ENCODE measurements around the gene PRKCE.

PRKCE gene

DNA sequence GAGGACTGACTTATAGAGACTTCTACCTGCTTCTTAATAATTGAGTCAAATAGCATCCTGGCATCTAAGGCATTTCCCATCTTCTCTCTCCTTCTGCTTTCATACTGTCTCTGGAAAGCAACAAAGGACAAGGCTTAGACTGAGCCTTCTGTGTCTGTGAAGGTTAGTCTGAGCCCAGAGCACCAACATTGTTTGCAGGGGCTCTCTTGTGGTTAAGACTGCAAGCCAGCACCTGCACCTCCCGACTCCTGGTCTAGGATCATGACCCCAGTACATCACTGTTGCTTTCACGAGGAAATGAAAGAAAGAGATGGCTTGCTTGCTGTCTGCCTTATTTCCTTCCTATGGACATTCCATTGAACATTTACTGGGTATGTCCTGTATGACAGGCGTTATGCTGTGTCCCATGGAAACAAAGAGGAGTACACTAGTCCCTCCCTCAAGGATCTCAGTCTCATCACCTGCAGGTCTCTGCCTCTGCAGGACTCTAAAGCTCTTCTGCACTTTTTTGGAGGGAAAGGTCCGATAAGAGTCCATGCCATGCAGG is 330.0 kb downstream of the PRKCE start:
- no peak for DNase-seq

DNA sequence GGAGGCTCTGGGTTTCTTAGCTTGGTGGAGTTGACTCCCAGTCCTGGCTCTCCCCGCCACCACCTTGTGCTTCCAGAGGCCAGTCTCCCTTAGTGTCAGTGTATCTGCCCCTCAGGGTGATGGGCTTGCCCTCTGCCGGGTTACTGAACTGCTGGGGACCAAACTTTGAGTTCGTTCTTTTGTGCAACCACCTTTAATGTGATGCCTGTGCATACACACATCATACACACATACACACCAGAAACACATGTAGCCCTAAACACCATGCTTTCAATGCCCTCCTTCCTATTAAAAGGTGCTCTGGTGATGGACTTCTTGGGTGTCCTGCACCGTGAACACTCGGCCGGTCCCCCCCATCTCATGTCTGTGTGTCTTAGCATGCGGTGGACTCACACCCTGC is 330.6 kb downstream of the PRKCE start:
- DNase-seq, result no peak

DNA sequence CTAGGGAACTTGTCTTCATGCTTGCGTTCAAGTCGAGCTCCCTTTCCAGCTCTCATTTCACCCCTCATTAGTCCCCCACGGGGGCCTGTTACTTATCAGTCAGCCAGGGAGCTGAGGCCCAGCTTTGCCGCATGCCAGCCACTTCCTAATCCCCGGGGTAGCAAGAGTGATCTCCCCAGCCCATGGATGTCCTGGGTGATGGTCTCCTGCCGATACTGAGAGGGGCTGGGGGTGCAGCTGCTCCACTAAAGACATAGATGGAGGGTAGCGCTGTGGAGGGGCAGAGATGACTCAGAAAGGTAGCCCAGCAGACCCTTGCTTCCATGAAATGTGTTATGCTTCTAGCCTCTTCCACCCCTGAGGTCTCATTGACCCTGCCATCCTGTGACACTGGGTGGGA is 331.7 kb downstream of the PRKCE start:
- DNase-seq, result no peak

DNA sequence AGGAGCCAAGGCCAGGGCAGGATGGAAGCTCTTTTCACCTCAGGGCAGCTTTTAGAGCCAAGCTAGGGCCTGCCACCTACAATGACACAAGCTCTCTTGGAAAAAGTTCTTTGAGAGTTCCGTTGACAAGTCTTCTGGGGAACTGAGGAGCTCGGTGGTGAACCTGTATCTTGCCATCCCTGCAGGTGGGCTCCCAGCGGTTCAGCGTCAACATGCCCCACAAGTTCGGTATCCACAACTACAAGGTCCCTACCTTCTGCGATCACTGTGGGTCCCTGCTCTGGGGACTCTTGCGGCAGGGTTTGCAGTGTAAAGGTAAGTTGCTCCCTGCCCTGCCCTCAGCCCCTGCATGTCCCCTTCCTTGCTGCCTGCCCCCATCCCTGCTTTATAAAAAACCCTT is 332.9 kb downstream of the PRKCE start:
- DNase-seq, result no peak

DNA sequence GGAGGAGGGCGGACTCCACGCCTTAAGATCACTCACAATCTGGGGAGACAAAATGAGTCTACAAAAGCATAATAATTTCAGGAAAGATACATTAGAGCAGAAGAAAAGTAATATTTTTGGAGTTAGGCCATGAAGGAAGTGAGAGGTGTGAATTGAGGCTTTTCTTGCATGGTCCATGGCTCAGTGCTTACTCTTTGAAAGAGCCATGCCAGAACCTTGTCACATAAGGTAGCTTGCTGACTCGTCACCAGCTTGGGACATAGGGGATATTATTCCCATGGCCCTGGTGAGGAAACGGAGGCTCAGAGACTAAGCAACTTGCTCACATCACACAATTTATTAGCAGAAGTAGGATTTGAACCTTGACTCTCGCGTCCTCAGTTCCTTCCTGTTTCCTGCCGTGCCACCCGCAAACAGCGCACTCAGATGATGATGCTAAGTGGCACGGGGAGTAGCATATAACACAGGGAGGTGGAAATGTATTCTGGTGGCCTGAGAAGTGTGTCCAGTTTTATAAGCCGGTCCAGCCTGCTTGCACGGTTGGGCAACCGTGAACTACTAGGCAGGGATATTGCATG is 333.5 kb downstream of the PRKCE start:
- DNase-seq, result no peak

DNA sequence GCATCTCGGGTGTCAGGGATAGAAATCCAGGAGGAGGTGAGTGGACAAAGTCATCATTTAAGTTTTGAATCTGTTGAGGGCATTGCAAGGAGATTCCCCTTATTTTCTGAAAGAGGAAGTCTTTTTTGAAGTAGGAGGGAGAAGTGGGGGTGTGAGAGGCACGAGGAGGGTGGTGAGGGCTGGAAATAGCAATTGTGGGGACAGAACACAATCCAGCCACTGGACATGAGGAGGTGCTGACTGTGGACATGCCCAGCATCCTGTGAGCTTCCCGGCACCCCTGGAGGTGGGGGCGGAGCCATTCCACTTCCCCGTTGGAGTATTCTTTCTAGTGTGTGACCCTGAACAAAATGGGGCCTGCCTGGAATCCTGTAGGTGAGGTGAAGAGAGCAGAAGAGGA is 335.0 kb downstream of the PRKCE start:
- DNase-seq, result peak in 3 of 51 donors; percentile 5 to 25 (median 10)

DNA sequence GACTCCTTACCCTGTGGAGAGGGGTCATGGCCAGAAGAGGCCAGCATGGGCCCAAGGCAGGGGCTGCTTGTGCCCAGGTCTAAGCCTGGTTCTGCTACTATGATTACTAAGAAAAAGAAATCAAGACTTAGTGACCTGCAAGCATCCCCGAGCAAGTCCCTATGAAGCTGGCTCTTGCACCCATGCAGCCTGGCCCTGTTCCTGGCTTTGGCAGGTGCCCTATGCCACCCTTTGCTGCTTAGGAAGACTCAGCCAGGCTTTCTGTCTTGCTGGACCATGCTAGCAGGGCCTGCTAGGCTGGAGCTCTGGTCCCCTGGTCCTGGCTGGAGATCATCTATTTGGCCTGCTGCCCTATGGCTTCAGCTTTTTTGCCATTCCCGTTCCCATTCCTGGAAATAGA is 336.4 kb downstream of the PRKCE start:
- no peak for DNase-seq

DNA sequence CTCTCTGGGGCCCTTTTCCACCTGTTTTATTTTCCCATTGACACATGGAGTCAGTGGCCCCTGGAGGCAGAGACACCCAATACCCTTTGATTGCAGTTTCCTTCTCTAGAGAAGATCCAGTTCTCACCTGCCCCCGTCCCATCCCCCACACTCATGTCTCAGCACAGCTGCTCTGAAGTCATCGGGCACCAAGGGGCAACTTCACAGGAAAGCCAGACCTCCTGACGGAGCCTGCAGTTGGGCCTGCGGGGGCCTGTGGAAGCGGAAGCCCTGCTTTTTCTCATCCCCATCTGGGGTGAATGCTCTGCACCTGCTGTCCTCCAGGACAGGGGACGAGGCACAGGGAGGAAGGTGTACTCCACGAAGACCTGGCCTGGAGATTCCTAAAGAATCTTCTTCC is 337.4 kb downstream of the PRKCE start:
- no peak for DNase-seq

DNA sequence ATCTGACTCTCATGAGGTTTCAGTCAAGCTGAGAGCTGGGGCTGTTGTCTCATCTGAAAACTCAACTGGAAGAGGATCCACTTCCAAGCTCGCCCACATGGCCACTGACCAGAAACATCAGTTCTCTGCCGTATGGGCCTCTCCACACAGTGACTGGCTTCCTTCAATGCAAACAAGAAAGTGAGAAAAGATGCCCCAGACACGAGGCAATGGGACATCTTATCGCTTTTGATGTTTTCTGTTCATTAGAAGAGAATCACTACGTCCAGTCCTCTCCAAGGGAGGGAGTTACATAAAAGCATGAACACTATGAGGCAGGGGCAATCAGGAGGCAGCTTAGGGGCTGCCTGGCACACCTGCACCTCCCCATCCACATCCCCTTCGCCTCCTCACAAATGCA is 338.7 kb downstream of the PRKCE start:
- no peak for DNase-seq

DNA sequence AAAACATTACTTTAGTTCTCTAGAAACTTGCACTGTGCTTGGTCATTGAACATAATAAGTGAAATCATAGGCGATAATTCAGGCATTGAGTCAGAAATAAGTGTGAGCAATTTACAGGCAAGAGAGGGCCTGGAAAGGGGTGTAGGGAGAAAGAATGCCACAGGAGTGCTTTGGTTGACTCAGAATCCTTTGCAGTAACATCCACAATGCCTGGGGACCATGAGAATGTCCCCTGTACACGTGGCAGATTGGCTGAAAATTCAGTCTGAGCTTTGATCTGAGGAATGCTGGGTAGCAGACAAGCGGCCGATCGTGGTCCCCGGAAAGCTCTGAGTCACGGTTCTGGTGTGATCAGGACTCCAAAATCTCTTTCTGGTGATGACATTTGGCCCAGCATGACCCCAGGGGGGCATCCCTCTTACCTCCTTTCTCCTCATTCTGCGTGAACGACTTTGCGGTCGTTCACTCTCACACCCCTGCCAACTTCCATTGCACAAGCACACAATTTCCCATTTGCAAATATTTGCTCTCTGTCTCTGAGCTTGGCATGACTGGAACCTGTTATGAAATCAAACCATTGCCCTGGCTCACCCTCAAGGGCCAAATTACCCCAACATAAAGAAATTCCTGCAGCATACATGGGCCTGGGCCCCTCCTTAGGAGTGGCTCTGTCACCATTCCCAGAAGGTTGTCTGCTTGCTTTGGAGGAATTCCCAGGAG is 340.7 kb downstream of the PRKCE start:
- DNase-seq, result no peak

DNA sequence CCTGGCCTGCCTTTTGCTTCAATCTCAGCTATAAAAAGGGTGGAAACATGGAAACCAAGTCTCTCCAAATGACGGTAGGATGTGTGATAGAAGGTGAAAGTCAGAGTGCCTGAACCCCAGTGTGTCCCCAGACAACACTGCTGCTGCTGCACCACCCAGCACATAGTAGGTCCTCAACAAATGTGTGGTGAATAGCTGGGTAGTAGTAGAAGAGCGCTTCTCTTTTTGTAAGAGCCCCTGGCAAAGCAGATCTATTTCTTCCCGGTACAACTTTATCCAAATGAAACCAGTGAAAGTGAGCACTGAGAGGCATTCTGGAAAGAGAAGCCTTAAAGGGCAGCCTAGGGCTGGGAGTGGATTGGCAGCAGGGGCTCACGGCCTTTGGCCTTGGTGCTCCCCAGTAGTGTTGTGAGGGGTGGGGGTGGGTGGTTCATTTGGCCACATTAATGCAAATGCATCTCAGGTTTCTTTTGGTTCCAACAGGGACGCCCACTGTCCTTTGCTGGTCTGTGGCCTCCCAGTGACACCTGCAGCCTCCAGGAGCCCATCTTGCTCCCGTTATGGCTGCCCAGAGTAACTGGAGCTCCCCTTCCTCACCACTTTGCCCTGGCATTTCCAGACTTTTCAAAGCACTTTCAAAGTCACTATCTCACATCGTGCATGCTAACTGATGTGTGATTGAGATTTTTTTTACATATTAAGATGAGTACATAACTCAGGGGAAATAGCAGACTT is 341.4 kb downstream of the PRKCE start:
- no peak for DNase-seq

DNA sequence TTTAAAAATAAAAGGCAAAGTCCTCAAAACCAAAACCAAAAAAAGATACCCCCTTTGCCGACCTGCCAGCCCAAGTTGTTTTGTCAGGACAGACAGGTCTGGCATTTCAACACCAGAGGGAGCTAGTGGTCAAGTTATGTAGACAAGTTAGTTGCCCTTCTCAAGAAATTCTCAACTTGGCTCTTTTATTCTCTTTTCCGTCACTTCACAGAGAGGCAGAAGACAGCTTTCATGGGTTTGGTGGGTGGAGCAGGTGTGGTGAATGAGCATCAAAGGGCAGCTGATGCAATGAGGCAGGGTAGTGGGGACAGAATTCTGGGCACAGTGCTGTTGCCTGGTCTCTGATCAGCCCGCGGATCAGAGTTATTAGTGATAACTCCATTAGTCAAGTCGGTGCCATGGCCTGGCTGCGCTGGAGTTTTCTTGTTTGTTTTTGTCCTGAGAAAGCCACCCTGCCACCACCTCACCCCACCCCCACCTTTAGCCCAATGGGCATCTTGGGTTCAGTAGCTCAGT is 342.1 kb downstream of the PRKCE start:
- peak in 23 of 51 donors; percentile 5 to 62 (median 21) for DNase-seq

DNA sequence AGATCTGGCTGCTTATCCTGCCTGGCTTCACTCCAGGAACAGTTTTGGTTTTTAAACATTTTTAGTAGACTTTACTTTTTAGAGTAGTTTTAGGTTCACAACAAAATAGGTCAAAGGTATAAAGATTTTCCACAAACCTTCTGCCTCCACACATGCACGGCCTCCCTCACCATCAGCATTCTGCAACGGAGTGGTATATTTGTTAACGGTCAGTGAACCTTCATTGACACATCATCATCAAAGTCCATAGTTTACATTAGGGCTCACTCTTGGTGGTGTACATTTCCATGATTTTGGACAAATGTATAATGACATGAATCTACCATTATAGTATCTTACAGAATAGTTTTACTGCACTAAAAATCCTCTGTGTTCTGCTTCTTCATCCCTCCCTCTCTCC is 342.6 kb downstream of the PRKCE start:
- no peak for DNase-seq

DNA sequence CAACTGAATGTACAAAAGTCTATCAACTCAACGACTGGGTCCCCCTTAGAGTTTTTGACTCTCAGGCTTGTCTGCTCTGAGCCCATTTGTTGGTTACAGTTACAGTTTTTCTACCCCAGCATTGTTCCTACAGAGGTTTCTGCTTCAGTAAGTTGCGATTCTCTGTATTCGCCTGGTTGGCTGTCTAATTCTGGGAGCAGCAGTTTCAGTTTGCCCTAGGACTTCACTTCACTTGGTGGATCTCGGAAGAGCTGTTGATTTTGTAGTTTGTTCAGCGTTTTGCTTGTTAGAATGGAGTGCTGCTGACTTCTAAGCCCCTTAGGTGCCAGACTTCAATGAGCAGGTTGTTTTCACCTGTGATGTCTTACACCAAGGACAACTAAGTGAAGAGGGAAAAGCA is 349.2 kb downstream of the PRKCE start:
- no peak for DNase-seq

DNA sequence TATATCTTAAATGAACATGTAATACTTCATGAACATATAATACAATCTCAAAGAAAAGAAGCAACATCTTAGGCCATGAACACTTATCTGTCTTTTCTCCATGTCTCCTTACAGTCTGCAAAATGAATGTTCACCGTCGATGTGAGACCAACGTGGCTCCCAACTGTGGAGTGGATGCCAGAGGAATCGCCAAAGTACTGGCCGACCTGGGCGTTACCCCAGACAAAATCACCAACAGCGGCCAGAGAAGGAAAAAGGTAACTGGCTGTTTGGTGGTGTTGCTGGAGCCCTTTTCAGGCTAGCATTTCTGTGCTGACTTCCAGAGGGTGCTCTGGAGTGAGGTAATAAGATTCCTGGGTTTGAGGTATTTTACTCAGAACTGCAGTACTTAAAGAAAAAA is 349.8 kb downstream of the PRKCE start:
- DNase-seq, result no peak

DNA sequence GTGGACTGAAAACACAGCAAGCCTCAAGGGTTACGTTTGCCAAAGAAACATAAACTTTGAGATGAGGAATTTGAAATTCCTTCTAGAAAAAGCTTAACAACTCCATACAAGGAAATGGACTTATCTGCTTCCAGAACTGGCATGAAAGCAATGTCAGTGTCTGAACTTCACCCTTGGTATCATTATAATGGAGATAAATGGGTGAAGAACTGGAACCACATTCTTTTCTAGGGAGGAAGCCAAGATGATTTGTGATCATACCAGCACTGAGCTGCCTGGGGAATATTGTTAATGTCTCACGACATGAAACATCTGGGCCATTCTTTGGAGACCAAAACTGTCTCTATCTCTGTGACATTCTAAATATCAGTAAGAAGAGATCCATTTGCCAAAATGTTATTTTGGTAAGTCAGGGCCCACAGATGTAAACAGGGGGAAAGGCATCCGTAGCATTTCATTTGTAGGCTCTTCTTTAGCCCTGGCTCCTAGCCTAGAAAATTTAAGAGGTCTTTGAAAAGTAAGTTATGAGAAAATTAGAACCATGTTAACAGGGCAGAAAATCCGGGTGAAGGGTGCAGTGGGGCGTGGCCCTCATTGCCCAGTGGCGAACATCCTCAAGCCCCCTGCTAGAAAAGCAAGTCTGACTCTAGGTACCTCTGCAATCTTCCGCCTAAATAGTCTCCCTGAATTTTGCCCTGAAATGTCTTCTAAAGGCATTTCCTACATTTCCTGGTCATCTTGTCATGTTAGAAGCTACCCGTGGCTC is 350.4 kb downstream of the PRKCE start:
- DNase-seq, result no peak

DNA sequence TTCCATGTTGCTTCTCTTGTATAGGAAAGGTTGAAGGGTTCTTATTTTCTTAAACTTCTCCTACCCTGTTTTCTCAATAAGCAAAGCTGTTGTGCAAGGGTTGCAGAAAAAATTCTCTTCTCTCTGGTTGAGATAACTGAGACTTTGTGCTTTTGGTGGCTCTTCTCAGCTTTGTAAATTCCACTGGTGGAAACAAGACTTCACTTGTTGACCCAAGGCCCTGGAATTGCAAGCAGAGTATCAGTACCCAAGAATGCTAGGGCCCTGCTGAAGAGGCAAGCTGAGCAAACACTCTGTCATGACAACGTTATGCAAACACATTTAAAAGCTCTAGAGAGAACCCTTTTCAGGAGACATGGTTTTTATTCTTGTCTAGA is 351.0 kb downstream of the PRKCE start:
- no peak for DNase-seq

DNA sequence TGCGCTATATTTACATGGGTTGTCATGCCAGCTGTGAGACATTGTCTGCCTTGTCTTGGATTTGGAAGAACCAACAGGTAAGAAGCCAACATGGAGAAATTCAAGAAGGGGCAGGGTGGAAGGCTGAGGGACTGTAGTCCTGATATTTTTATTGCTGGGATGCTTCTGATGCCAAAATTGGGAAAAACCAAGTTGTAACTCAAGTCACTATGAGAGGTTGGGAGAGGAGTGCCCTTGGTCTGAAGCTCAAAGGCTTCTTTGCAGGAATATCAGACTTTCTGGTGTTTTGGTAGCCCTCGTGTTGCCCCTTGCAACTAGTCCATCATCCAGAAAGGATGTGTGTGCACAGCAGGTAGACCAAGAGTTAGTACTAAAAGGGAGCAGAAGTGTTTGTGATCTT is 351.5 kb downstream of the PRKCE start:
- DNase-seq, result no peak

DNA sequence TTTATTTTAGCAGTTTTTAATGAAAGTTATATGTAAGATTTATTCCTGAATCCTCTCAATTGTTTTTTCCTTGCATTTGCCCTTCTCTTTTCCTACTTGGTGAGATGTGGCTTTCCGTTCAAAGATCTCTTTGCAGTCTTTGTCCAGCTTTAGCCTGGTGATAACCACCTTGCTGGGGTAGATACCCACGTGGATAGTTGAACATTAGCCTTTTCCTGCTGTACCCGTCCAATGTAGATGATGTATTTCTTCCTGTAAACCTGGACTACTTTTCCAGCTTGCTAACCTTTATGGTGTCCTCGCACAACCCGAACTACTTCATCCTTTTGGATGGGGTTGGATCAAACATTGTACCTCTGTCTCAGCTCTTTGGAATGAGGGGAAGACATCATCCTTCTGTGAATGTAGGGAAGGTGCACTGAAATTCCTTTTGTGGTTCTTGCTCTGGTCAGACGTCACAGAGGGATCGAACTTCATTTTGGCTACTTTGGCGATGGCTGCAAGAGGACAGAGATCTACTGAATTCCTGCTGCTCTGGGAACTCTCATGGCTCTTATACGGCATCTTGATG is 352.5 kb downstream of the PRKCE start:
- no peak for DNase-seq

DNA sequence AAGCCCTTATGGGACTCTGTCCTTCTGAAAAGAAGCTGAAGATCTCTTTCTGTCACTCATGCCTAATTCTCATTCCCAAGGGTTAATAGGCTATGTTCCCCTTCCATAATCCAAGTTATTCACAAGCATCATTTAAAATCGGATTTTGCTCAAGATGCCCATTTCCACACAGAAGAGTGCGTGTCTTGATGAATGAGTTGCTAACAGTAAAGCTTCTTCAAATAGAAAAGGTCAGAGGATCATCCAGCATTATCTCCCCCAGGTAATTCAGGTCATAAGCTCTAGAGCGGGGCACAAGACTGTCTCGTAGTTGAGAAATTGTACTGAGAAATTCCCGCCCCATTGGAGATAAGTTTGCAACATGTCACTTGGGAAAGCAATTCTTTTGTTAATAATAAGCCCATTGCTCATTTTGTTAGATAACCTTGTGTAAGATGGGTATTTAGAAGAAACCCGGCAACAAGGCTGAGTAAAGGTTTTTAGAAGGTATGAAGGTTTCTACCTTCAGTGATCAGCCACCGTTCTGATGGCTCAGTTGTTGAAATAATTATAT is 355.1 kb downstream of the PRKCE start:
- DNase-seq, result no peak

DNA sequence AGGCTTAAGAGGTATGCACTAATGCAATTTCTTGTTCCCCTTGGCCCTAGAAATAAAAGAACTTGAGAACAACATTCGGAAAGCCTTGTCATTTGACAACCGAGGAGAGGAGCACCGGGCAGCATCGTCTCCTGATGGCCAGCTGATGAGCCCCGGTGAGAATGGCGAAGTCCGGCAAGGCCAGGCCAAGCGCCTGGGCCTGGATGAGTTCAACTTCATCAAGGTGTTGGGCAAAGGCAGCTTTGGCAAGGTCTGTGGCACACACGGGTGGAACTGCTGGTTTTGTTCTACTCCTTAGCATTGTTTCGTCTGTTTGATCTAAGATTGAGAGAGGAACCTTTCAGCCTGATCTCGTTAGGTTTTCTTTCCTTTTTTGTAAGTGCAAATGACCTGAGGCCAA is 355.9 kb downstream of the PRKCE start:
- no peak for DNase-seq
